ENCODE measurements around the gene TAF4.

Gene TAF4

GRCh38 chr20:61965606-61966491 lies 99.8 kb downstream of the TAF4 start:
- DNase-seq (ENCODE audit: low read depth), result no peak
- no peak for TF ChIP-seq CTCF (IDR thresholded peaks at IDR 0.05; ENCODE audit: control insufficient read depth, insufficient read depth, low read depth, low read length, missing control alignments)
- no peak overlapping the region for H3K4me3 ChIP-seq (ENCODE audit: control insufficient read depth, low read depth, low read length)

- DNase-seq (ENCODE audit: low read depth), result no peak
- H3K4me3 ChIP-seq (ENCODE audit: control insufficient read depth, low read depth, low read length), result no peak overlapping the region
- no peak for TF ChIP-seq CTCF (IDR thresholded peaks at IDR 0.05; ENCODE audit: control insufficient read depth, insufficient read depth, low read depth, low read length, missing control alignments)
Observed at GRCh38 chr20:61964675-61965605, 100.7 kb downstream of the TAF4 start.

- no peak overlapping the region for H3K4me3 ChIP-seq (ENCODE audit: control insufficient read depth, low read depth, low read length)
- no peak for DNase-seq (ENCODE audit: low read depth)
- no peak for TF ChIP-seq CTCF (IDR thresholded peaks at IDR 0.05; ENCODE audit: control insufficient read depth, insufficient read depth, low read depth, low read length, missing control alignments)
Observed at GRCh38 chr20:61963885-61964674, 101.6 kb downstream of the TAF4 start.

- no peak for DNase-seq (ENCODE audit: low read depth)
- TF ChIP-seq CTCF (IDR thresholded peaks at IDR 0.05; ENCODE audit: control insufficient read depth, insufficient read depth, low read depth, low read length, missing control alignments), result no peak
- no peak overlapping the region for H3K4me3 ChIP-seq (ENCODE audit: control insufficient read depth, low read depth, low read length)
Observed at GRCh38 chr20:61963149-61963548, 102.5 kb downstream of the TAF4 start.

- no peak for TF ChIP-seq CTCF (IDR thresholded peaks at IDR 0.05; ENCODE audit: control insufficient read depth, insufficient read depth, low read depth, low read length, missing control alignments)
- DNase-seq (ENCODE audit: low read depth), result no peak
- H3K4me3 ChIP-seq (ENCODE audit: control insufficient read depth, low read depth, low read length), result no peak overlapping the region
Observed at GRCh38 chr20:61960836-61961235, 104.8 kb downstream of the TAF4 start.

All from AG09309 (cell line).